ENCODE measurements around the gene TMEM125.

Gene TMEM125

GRCh38 chr1:43293896-43294760 is 24.3 kb downstream of the TMEM125 start:
- no peak overlapping the region for H2AFZ ChIP-seq (ENCODE audit: low read length)
- H3K9me2 ChIP-seq (ENCODE audit: low read depth, low read length) = no peaks in the 10 kb centered on the region
- no peak overlapping the region for H3K4me2 ChIP-seq (ENCODE audit: low read length)
- no peaks in the 10 kb centered on the region for H4K20me1 ChIP-seq (ENCODE audit: insufficient read depth, low read length)
- no peaks in the 10 kb centered on the region for H3K36me3 ChIP-seq (ENCODE audit: insufficient read depth, low read length)
- H3K9me3 ChIP-seq (ENCODE audit: low read length) = no peaks in the 10 kb centered on the region
- no peaks in the 10 kb centered on the region for H3K79me2 ChIP-seq (ENCODE audit: insufficient read depth, low read length)
- no peak overlapping the region for H3K27ac ChIP-seq (ENCODE audit: low read depth, low read length, poor library complexity, severe bottlenecking)
- H3F3A ChIP-seq (ENCODE audit: insufficient read depth, low read length) = no peaks in the 10 kb centered on the region
- no peaks in the 10 kb centered on the region for H3K27me3 ChIP-seq (ENCODE audit: insufficient read depth, low read length)
- no peaks in the 10 kb centered on the region for H3K4me1 ChIP-seq (ENCODE audit: insufficient read depth, low read length, severe bottlenecking)
- H3K4me3 ChIP-seq (ENCODE audit: low read depth, low read length, poor library complexity, severe bottlenecking) = no peak overlapping the region
- no peak for TF ChIP-seq EZH2 (IDR thresholded peaks at IDR 0.05; ENCODE audit: borderline replicate concordance, low read length)
- no peak for TF ChIP-seq CTCF (IDR thresholded peaks at IDR 0.05; ENCODE audit: low read length)
- no peak overlapping the region for H3K9ac ChIP-seq (ENCODE audit: low read length)

DNA sequence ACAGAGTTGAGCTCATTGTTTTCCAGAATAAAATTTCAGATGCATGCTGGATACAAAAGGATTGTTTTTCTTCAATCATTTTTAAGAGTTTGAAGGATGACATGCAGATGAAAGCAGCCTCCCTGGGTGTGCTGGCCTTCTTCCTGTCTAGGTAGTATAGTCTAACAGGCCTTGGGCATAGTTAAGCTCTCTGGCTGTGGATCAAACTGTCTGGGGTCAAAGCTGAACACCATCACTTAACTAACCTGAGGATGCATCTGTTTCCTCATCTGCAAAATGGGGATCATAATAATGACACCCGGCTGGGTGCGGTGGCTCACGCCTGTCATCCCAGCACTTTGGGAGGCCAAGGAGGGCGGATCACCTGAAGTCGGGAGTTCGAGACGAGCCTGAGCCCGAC is 25.0 kb downstream of the TMEM125 start:
- Histone ChIP-seq H3K9me3 (ENCODE audit: low read length) (no peaks in the 10 kb centered on the region), H4K20me1 (ENCODE audit: insufficient read depth, low read length) (no peaks in the 10 kb centered on the region), H3K4me3 (ENCODE audit: low read depth, low read length, poor library complexity, severe bottlenecking) (no peak overlapping the region), H3F3A (ENCODE audit: insufficient read depth, low read length) (no peaks in the 10 kb centered on the region), H3K9me2 (ENCODE audit: low read depth, low read length) (no peaks in the 10 kb centered on the region), H3K4me2 (ENCODE audit: low read length) (no peak overlapping the region), H2AFZ (ENCODE audit: low read length) (no peak overlapping the region), H3K27me3 (ENCODE audit: insufficient read depth, low read length) (no peaks in the 10 kb centered on the region), H3K9ac (ENCODE audit: low read length) (no peak overlapping the region), H3K27ac (ENCODE audit: low read depth, low read length, poor library complexity, severe bottlenecking) (no peak overlapping the region), H3K36me3 (ENCODE audit: insufficient read depth, low read length) (no peaks in the 10 kb centered on the region), H3K79me2 (ENCODE audit: insufficient read depth, low read length) (no peaks in the 10 kb centered on the region), H3K4me1 (ENCODE audit: insufficient read depth, low read length, severe bottlenecking) (no peaks in the 10 kb centered on the region)
- TF ChIP-seq CTCF (IDR thresholded peaks at IDR 0.05; ENCODE audit: low read length) = no peak
- TF ChIP-seq EZH2 (IDR thresholded peaks at IDR 0.05; ENCODE audit: borderline replicate concordance, low read length) = no peak

- no peaks in the 10 kb centered on the region for H3K9me3 ChIP-seq (ENCODE audit: low read length)
- no peak overlapping the region for H3K9ac ChIP-seq (ENCODE audit: low read length)
- no peaks in the 10 kb centered on the region for H3K9me2 ChIP-seq (ENCODE audit: low read depth, low read length)
- H4K20me1 ChIP-seq (ENCODE audit: insufficient read depth, low read length) = no peaks in the 10 kb centered on the region
- 0 out of 2 replicates have a peak, but pooled peaks cover 4% of the 10 kb centered on the region for H3K27me3 ChIP-seq (ENCODE audit: insufficient read depth, low read length)
- no peak overlapping the region for H3K4me3 ChIP-seq (ENCODE audit: low read depth, low read length, poor library complexity, severe bottlenecking)
- no peak overlapping the region for H3K4me2 ChIP-seq (ENCODE audit: low read length)
- H3K27ac ChIP-seq (ENCODE audit: low read depth, low read length, poor library complexity, severe bottlenecking) = no peak overlapping the region
- no peaks in the 10 kb centered on the region for H3K36me3 ChIP-seq (ENCODE audit: insufficient read depth, low read length)
- TF ChIP-seq EZH2 (IDR thresholded peaks at IDR 0.05; ENCODE audit: borderline replicate concordance, low read length) = no peak
- no peak for TF ChIP-seq CTCF (IDR thresholded peaks at IDR 0.05; ENCODE audit: low read length)
- no peaks in the 10 kb centered on the region for H3K4me1 ChIP-seq (ENCODE audit: insufficient read depth, low read length, severe bottlenecking)
- no peaks in the 10 kb centered on the region for H3K79me2 ChIP-seq (ENCODE audit: insufficient read depth, low read length)
- no peak overlapping the region for H2AFZ ChIP-seq (ENCODE audit: low read length)
- H3F3A ChIP-seq (ENCODE audit: insufficient read depth, low read length) = no peaks in the 10 kb centered on the region
Measured at GRCh38 chr1:43296207-43296606, 26.4 kb downstream of the TMEM125 start.

Measured in OCI-LY1 (cell line).